ENCODE measurements around the gene PAM. TPM values are rescaled to one million over a fixed set of nuclear protein-coding genes. Genes with fewer than 3 reads are reported as not detected.
A peak's percentile ranks its signal among the peaks of the same experiment; 100 is the strongest.

PAM gene
- total RNA-seq, 1 experiment from 2014 or later: 131 TPM

DNA sequence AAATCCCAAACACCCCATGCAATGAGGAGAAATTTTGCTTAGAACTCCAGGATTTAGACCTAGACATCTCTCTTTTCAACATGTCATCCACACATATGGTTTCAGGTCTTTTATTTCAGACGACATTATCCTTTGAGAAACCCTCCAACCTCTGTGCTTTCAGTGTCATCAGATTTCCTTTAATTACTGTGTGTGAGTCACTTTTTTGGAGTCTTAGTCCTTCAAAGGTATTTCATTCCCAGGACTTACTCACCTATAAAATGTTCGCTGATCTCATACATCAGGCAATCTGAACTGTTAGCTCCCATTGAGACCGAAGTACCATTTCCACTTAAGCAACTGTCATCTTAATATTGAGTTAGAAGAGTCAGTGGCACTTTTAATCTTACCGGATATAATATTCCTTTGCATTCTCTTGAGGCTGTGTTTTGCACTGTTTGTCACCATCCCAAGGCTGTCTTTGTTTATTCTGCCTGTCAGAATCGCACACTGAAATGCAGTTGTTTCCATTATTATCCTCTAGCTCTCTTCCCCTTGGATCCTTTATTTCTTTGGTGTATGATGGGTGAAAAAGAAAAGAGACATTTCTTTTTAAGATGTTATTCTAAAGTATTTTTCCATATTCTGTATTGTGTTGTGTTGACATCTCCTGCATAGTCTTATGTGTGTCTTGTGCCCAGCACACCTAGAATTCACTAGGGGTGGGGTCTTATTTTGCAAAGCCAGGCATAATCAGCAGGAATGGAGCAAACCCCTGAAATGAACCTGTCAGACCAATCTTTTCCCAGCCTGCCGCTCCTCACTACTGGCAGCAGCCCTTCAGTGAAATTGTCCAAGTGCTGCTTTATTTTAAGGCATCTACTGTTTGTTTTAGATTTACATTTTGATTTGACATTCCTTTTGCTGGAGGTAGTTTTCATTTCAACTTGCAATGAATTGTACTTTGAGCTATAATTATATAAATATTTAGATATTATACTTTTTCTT, 155.4 kb downstream of the PAM start:
- H3K4me1 ChIP-seq (ENCODE audit: control insufficient read depth, insufficient read depth, low read length): peaks cover 26% of the 10 kb centered on the region
- ChIA-PET CTCF (no interaction called here), POLR2A (no interaction called here)
- TF ChIP-seq REST (IDR thresholded peaks at IDR 0.05; ENCODE audit: insufficient read depth in 1 of 2, low read depth in 2 of 2, low read length in 1 of 2) (no peak), TCF7L2 (IDR thresholded peaks at IDR 0.05; ENCODE audit: low read depth, low read length) (no peak), CTCF (IDR thresholded peaks at IDR 0.05) (no peak), SIN3A (IDR thresholded peaks at IDR 0.05; ENCODE audit: borderline replicate concordance, insufficient read depth, low read depth, low read length) (no peak), POLR2AphosphoS5 (IDR thresholded peaks at IDR 0.05; ENCODE audit: low read depth, low read length) (no peak)
- H3K36me3 ChIP-seq (ENCODE audit: control insufficient read depth, insufficient read depth, low read length): no peaks in the 10 kb centered on the region
- no TSS peak for BruUV-seq (replicated peaks)
- H3K27ac ChIP-seq (ENCODE audit: low read length): peak overlapping the region; percentile 65
- intact Hi-C loops (cut with micrococcal nuclease; ENCODE audit: unreplicated experiment): no loop called here
- no peaks in the 10 kb centered on the region for H3K9me3 ChIP-seq (ENCODE audit: control insufficient read depth, insufficient read depth, low read depth, low read length)
- ATAC-seq (peak; percentile 92), DNase-seq (ENCODE audit: low read depth, low spot score) (peak; percentile 88)
- in situ Hi-C loops (cut with HindIII; ENCODE audit: low pct_unique_long_range_greater_than_20kb, low sequenced_read_pairs): no loop called here
- H3K4me3 ChIP-seq (ENCODE audit: low read depth in 2 of 2, low read length in 2 of 2): no peak overlapping the region
- no peaks in the 10 kb centered on the region for H3K27me3 ChIP-seq (ENCODE audit: control insufficient read depth, insufficient read depth, low read length)

DNA sequence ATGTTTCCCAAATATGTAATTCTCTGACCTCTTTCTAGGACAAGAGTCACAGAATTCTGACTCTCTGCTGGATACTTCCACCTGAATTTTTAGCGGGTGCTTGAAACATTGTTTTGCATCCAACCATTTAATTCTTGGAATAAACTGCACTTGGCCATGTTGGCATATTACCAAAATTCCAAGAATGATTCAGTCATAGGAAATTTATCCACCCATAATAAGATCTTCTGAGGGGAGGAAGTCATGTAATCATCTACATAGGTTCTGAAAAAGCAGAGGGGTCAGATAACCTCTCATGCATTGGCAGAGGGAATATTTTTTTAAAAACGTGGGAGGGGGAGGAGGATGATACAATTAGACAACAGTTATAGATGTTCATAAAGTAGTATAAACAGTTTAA, 156.9 kb downstream of the PAM start:
- no peaks in the 10 kb centered on the region for H3K27me3 ChIP-seq (ENCODE audit: control insufficient read depth, insufficient read depth, low read length)
- H3K4me3 ChIP-seq (ENCODE audit: low read depth in 2 of 2, low read length in 2 of 2): no peak overlapping the region
- POLR2A ChIA-PET: no interaction called here
- ATAC-seq: peak; percentile 54
- H3K27ac ChIP-seq (ENCODE audit: low read length): no peak overlapping the region; the same call in 1 of the 2 replicates
- no peaks in the 10 kb centered on the region for H3K9me3 ChIP-seq (ENCODE audit: control insufficient read depth, insufficient read depth, low read depth, low read length)
- no TSS peak for BruUV-seq (replicated peaks)
- intact Hi-C loops (cut with micrococcal nuclease; ENCODE audit: unreplicated experiment) (no loop called here), in situ Hi-C loops (cut with HindIII; ENCODE audit: low pct_unique_long_range_greater_than_20kb, low sequenced_read_pairs) (no loop called here)
- no peak for TF ChIP-seq CTCF (IDR thresholded peaks at IDR 0.05)
- no peak for TF ChIP-seq REST (IDR thresholded peaks at IDR 0.05; ENCODE audit: insufficient read depth in 1 of 2, low read depth in 2 of 2, low read length in 1 of 2)
- no peak for TF ChIP-seq TCF7L2 (IDR thresholded peaks at IDR 0.05; ENCODE audit: low read depth, low read length)
- TF ChIP-seq SIN3A (IDR thresholded peaks at IDR 0.05; ENCODE audit: borderline replicate concordance, insufficient read depth, low read depth, low read length): no peak
- no peak for TF ChIP-seq POLR2AphosphoS5 (IDR thresholded peaks at IDR 0.05; ENCODE audit: low read depth, low read length)
- no peaks in the 10 kb centered on the region for H3K36me3 ChIP-seq (ENCODE audit: control insufficient read depth, insufficient read depth, low read length)
- H3K4me1 ChIP-seq (ENCODE audit: control insufficient read depth, insufficient read depth, low read length): peaks cover 26% of the 10 kb centered on the region
- CTCF ChIA-PET: no interaction called here
- DNase-seq (ENCODE audit: low read depth, low spot score): no peak

All from Panc1 (cell line).